K562 (cell line): Measurements from ENCODE around the gene ZFYVE27. TPM values are rescaled to one million over a fixed set of nuclear protein-coding genes. Genes with fewer than 3 reads are reported as not detected.

Source experiments
- ARID3B ChIP-seq: fragments of 250-450 bp; sonication (Bioruptor Pico); IDR thresholded peaks from 2 replicates; pipeline ENCODE4 v1.4.0; 2020; ENCODE audit warnings: borderline replicate concordance
- ATF6 ChIP-seq: sonication (generic); formaldehyde crosslinking; IDR thresholded peaks from 2 replicates; pipeline ENCODE4 v1.4.0; 2020; ENCODE audit warnings: mild to moderate bottlenecking, missing genetic modification reagents
- CREM ChIP-seq: IDR thresholded peaks from 2 replicates; pipeline ENCODE4 v1.6.1; 2014; ENCODE audit warnings: antibody characterized with exemption, low read depth
- CTCFL ChIP-seq: IDR thresholded peaks from 2 replicates; pipeline ENCODE4 v1.6.1; 2011; ENCODE audit warnings: borderline replicate concordance, low read depth, mild to moderate bottlenecking, moderate library complexity, low read length; ENCODE audit not compliant: insufficient read depth, poor library complexity, severe bottlenecking
- DACH1 ChIP-seq: fragments of 450-650 bp; IDR thresholded peaks from 2 replicates; pipeline ENCODE4 v1.6.1; 2018; ENCODE audit not compliant: partially characterized antibody
- KLF10 ChIP-seq: fragments of 250-450 bp; sonication (Bioruptor Pico); IDR thresholded peaks from 2 replicates; pipeline ENCODE4 v1.6.1; 2021; ENCODE audit warnings: matching md5 sums
- MBD2 ChIP-seq: sonication (generic); IDR thresholded peaks from 2 replicates; pipeline ENCODE4 v1.6.1; 2016; ENCODE audit warnings: low read depth, borderline replicate concordance
- NR2C2 ChIP-seq, 2 experiments: fragments of 200-800 bp in 1 of 2; sonication (Bioruptor generic) in 1 of 2; sonication (generic) in 1 of 2; formaldehyde crosslinking in 1 of 2; IDR thresholded peaks; 2 replicates each; pipeline versions ENCODE4 v1.6.1 to v1.8.0; 2016 to 2022; ENCODE audit warnings: mild to moderate bottlenecking in 1 of 2, missing compliant biosample characterization in 1 of 2, missing genetic modification characterization in 1 of 2, missing genetic modification reagents in 1 of 2
- RAD21 ChIP-seq, 2 experiments: fragments of 250-450 bp in 1 of 2; fragments of 450-650 bp in 1 of 2; sonication (Bioruptor Pico) in 1 of 2; formaldehyde crosslinking in 1 of 2; IDR thresholded peaks in 1 of 2; conservative IDR thresholded peaks in 1 of 2; 2 replicates each; pipeline versions ENCODE4 v1.4.0 to v1.8.0; 2020 to 2022; ENCODE audit warnings: mild to moderate bottlenecking in 2 of 2, moderate library complexity in 1 of 2
- ZBED1 ChIP-seq: IDR thresholded peaks from 2 replicates; pipeline ENCODE4 v1.6.1; 2014
- ZFP1 ChIP-seq: fragments of 450-650 bp; formaldehyde crosslinking; IDR thresholded peaks from 2 replicates; pipeline ENCODE4 v1.4.0; 2020; ENCODE audit warnings: mild to moderate bottlenecking, mixed read lengths
- ZFP91 ChIP-seq: sonication (generic); formaldehyde crosslinking; IDR thresholded peaks from 2 replicates; pipeline ENCODE4 v1.8.0; 2022; ENCODE audit warnings: mild to moderate bottlenecking, missing genetic modification reagents
- ZNF263 ChIP-seq: sonication (generic); formaldehyde crosslinking; IDR thresholded peaks from 2 replicates; pipeline ENCODE4 v1.8.0; 2022; ENCODE audit warnings: mild to moderate bottlenecking, missing genetic modification reagents, borderline replicate concordance
- ZNF644 ChIP-seq: fragments of 200-800 bp; sonication (Bioruptor generic); IDR thresholded peaks from 2 replicates; pipeline ENCODE4 v1.6.1; 2016; ENCODE audit warnings: low read depth, missing genetic modification characterization, missing compliant biosample characterization
- ZSCAN29 ChIP-seq: fragments of 450-650 bp; IDR thresholded peaks from 2 replicates; pipeline ENCODE4 v1.6.1; 2017
- polyA plus RNA-seq, 8 experiments: library from polyadenylated mRNA; depleted of rRNA in 4 of 8; stranded (reverse) in 5 of 8; unstranded in 3 of 8; fragments of >200 nt; fragmentation: Nextera tagmentation in 2 of 8; fragmentation: Illumina TruSeq in 1 of 8; extraction: Ambion mirVana in 2 of 8; extraction: Trizol in 1 of 8; gene quantifications; 2 replicates each; pipeline versions ENCODE4 v1.2.1 to v1.2.3, GENCODE V29; 2011 to 2014; ENCODE audit warnings: inconsistent platforms in 1 of 8, missing spikeins in 1 of 8
- total RNA-seq, 7 experiments: library from RNA; depleted of rRNA in 6 of 7; stranded (reverse); fragments of >200 nt in 6 of 7; fragmentation: Illumina TruSeq in 2 of 7; extraction: Trizol in 2 of 7; gene quantifications; 2 replicates each; pipeline versions ENCODE4 v1.2.1 to v1.2.3, GENCODE V29; 2011 to 2021; ENCODE audit warnings: low replicate concordance in 1 of 7

Gene ZFYVE27
- total and polyA plus RNA-seq, 9 of the 15 experiments (the other 6 are each of a cell fraction or from before 2014, with no cell fraction given) = 0.81 to 21.9 (median 15.3) TPM

GRCh38 chr10:97726636-97727178, 10.2 kb upstream of the ZFYVE27 start (continued):
- TF ChIP-seq ZNF644 (no peak), NR2C2 (CRISPR knock-in tag; IDR thresholded peaks at IDR 0.05) (peak; percentile 78; the same call in 1 of the 2 replicates), NR2C2 (tag; IDR thresholded peaks at IDR 0.05) (peak; percentile 90), ARID3B (CRISPR knock-in tag) (no peak), MBD2 (no peak), CREM (peak; percentile 26; the same call in 1 of the 2 replicates), ZBED1 (no peak), DACH1 (no peak), RAD21 (CRISPR knock-in tag; conservative IDR thresholded peaks at IDR 0.05 in 1 of 2, IDR thresholded peaks at IDR 0.05 in 1 of 2) (no peak), ZFP1 (no peak), ZFP91 (no peak), ATF6 (CRISPR knock-in tag) (no peak), ZSCAN29 (no peak), ZNF263 (CRISPR knock-in tag) (no peak), KLF10 (CRISPR knock-in tag) (no peak), CTCFL (no peak)
